GM18508 (cell line): Measurements from ENCODE around the gene SPATA31E1.
"Not testable (repeated sequence)": the region's sequence is repeated elsewhere in the genome, so short reads cannot be mapped to it uniquely, and the experiment has no call there.

Experiments used
- ATAC-seq: cut with Tn5 transposase; IDR thresholded peaks from one replicate; pipeline ENCODE4 v1.9.1; 2021; ENCODE audit warnings: moderate number of reproducible peaks; ENCODE audit not compliant: insufficient read depth, unreplicated experiment

Gene SPATA31E1

DNA sequence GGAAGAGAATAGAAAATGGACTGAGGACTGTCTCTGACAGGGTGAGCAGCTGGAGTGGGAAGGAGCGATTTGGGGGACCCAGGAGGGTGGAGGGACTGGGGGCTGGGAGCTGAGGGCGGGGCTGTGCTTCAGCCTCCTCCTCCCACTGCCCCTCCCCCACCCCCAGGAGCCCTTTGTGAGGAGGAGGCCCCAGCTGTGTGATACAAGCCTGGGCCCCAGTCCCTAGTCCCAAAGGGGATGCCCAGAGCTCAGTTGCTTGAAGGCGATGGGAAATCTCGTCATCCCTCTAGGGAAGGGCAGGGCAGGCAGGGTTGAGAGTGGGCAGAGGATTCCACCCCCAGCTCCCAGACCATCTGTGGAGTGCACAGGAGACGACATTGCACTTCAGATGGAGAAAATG is at the start of gene SPATA31E1:
Gene SPATA31E1 (plus strand): TSS at position 251 of the 400 bp plus-strand sequence. CDS start 15 bp downstream, at position 266.
- ATAC-seq = no peak

DNA sequence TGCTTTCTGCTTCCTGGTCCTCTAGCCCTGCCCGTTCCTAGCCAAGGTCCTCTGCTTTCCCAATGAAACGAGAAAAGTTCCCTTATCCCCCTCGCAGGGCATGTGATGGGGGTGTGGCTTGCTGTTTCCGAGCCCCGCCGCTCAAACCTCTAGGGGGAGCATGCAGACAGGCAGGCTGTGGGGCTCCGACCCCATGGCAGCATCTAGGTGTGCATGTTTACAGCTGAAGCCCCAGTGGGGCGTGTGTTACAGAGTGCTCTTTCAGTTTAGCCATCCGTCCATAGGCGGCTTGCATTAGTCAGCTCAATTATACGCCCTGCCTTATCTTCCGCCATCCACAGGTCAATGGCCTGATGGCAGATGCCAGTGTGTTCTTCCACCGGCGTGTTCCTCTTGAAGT is 48.3 kb upstream of the SPATA31E1 start:
- ATAC-seq = no peak

DNA sequence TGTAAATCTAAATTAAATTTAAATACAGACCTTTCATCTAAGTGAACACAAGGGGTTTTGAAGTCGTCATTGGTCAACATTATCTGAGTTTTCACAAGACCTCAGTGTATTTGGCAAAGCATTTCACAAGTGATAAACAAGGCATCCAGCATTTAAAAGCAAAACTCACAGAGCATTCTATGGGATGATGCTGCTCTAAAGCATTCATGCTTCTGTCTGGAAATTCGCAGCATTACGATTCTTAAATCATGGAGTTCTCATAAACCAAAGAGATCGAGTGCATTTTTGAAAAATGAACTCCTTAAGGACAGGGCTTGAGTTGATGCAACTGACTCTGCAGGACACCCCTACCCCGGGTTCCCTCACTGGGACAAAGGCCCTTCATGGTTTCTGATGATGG is 46.1 kb upstream of the SPATA31E1 start:
- no peak for ATAC-seq

DNA sequence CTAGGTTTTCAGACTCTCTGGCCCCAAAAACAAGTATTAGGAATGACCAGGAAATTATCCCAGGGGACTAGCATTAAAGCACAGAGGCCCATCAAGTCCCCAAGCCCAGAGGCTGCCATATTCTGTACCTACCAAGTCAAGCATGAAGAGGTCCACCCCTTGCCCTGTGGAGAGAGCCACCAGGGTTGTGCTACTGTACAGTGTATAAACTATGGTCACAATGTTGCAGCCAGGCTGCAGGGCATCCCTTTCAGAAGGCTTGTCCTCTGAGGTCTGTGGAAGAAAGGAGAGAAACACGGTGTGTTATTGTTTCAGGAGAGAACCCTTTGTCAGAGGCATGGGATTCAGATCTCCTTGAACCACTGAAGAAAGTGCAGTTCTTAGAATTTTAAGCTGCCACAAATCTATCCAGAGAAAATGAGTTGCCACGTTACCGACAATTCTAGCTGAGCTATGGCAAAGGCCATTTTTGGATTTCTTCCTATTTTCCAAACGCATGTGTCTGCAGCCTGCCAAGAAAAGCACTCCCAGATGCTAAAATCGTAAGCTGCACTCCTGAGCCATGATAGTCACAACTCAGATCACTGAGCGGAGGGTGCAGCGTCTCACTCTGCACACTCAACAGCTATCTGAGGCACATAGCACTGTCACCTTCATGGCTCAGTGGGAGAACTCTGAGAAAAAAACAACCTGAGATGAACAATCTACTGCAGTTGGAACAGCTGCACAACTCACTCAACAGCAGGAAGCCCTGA is 45.5 kb upstream of the SPATA31E1 start:
- ATAC-seq = no peak

DNA sequence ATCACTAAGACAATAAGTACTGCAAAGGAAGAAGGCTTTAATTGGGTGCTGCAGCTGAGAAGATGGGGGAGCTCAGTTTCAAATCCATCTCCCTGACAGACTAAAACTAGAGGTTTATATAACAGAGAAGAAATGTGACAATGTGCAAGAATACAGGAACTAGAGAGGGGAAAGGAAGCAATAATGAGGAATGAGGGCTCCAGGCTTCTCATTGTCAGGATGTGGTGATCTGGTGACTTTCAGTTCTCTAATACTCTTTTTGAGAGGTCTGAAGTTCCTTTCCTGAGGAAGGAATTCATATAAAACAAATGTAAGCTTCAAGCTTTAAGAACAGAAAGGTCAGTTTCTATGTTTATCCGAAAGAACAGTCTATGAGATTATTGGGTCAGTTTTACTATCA is 42.5 kb upstream of the SPATA31E1 start:
- no peak for ATAC-seq

DNA sequence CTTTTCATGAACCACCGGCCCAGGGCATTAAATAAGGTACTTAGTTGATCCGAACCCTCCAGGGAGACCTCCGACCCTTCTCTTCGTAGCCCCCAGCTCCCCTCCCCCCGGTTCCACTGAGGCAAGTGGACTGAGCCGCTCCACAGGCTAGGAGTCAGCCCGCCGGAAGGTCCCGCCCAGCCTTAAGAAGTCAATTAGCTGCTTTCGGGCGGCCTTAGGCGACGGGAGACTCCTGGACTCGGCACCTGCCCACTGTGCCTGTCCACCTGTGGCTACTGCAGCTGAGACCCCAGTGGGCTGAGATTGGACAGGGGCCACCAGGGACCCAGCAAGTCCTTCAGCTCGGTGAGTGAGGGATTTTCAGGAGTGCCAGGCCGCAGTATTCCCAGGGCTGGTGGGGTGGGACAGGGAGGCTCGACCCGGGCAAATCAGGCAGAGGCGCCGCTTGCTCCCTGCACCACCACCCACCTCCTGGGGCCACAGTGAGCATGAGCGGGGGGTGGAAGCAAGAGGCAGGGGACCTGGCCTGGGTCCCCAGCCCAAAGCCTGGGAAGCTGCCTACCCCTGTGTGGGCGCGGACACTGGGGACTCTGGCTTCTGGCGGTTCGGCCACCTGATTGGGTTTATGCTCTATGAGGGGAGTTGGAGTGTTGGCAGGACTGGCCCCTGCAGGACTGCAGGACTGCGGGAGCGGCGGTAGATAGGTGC is 39.6 kb upstream of the SPATA31E1 start:
- no peak for ATAC-seq

DNA sequence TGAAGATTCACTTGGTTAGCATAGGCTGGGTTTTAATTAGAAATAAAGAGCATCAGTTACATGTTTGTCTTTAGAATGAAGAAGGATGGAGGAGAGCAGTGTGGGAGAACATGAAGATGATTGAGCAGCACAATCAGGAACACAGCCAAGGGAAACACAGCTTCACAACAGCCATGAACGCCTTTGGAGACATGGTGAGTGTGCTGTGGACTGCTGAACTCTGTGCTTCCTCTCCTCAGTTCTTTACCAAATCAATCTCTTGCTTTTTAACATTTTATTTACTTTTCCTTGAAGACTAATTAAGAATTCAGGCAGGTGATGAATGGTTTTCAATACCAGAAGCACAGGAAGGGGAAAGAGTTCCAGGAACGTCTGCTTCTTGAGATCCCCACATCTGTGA is 38.2 kb upstream of the SPATA31E1 start:
- ATAC-seq = no peak

DNA sequence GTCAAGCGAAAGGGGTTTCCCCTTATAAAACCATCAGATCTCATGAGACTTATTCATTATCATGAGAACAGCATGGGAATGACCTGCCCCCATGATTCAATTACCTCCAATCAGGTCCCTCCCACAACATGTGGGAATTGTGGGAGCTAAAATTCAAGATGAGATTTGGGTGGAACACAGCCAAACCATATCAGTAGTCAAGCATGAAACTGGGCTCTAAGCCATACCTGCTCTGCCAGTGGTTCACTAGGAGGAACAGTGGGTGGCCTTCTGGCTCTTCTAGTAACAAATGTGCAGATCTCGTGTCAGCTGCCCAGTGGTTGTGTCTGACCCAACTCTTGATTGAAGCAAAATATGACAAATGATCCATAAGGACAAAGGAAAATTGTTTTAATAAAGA is 34.9 kb upstream of the SPATA31E1 start:
- ATAC-seq = not testable (repeated sequence)

DNA sequence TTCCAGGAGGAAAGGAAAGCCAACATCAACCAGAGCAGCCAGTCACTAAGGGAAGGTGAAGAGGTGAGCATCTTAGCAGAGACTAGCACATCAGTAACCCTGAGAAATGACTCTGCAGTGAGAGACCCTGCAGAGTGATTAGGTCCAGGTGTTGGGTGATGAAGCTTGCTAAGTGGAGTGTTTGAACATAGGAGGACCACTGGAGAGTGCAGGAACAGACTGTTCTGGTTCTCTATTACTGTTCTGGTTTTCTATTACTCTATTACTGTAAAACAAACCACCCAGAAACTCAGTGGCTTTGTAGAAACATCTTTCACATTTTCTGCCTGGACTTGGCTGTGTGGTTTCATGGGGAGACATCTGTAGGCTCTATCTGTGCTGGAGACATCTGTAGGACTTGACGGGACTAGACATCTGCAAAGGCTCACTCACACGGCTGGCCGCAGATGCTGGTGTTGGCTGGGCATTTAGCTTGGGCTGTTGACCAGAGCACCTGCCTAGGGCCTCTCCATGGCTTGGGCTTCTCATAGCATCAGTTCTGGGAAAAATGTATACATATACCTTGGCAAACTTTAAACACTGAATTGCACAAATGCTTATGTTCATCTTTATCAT is 33.4 kb upstream of the SPATA31E1 start:
- no peak for ATAC-seq

DNA sequence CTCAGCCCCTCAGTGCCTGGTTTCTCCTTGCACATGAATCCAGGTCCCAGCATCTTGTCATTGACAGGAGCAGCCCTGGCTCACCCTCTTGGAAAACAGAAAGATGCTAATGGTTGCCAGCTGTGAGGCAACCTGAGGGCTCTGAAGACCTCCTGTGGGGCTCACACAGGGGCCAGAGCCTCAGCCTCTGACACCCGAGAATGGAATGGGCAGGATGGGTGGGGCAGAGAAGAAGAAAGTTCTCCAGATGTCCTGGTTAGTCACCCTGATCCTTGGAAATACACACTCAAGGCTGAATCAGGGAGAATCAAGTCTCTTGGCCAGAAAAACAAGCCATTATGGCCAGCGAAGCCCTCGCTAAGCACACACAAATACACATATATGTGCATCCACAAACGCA is 32.3 kb upstream of the SPATA31E1 start:
- no peak for ATAC-seq

DNA sequence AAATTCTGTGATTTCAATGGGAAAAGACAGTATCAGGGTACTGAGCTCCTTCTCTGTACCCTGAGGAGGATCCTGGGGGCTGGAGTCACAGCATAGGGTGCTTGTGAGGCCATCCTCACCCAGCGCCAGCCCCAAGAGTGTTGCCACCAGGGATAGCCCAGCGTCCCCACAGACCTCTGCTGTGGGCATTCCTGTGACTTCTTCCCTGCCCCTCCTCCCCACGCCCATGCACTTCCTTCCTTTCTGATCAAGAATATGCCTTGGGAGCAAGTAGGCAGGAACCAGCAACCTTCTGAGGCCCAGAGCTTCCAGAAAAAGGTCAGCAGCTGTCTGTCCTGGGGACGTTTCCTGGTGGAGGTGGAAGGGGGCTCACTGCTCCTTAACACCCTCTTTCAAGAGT is 31.5 kb upstream of the SPATA31E1 start:
- not testable (repeated sequence) for ATAC-seq

DNA sequence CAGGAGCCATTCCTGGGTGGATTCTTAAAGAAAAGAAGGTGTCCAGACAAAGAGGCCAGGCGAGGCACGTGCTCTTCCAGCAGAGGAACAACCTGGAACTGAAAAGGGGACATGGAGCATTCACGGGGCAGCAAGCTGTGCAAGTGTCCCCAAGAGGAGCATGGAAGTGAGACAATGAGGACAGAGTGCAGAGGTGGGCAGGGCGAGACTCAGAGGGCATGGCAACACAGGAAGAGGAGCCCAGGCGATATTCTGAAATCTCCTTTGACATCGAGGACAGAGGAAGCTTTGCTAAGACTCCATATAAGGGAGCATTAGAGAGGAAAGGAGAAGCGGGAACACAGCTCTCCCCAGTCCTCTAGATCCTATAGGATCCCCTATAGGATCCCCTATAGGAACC is 29.4 kb upstream of the SPATA31E1 start:
- no peak for ATAC-seq

DNA sequence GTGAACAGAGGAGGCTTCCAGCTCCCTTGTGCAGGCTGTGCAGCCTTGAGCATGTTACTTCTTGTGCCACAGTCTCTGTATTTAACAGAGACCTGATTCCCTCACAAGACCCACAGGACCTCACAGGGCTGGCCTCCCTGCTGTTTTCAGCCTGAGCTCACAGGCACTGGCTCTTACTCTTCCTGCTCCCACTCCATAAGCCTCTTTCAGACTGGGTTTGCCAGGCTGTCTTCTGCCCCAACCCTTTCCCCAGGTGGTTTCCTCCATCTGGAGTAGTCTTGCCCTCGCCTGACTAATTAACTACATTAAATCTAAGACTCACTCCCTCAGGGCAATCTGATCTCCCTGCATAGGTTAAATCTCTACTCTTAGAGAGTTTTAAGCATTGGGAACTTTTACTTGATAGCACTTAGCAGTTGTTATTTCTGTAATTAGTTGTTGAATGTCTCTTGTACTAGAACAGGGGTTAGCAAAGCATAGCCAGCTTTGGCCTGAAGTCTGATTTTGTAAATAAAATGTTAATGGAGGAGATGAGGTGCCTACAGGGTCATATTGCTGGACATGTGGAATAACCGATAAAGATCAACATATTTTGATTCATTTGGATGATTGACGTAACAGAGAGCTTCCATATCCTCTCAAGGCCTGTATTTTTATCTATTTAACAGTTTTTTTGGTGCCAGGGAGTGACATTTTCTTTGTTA is 28.6 kb upstream of the SPATA31E1 start:
- no peak for ATAC-seq

DNA sequence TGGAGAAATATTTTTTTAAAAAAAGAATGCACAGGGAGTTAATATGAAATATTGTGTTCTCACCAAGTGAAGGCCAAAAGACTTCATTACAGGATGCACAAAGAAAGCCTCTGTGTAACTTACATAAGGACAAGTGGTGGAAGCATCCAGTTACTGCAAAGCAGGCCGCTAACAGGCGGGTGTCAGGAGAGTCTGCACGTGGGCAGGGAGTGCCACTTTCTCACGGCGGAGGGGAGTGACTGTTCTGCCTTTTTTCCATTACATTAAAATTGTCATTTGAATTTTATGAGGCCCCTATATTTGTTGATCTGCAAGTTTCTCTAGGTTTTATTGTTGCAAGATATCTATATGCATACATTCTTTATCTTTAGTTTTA is 28.1 kb upstream of the SPATA31E1 start:
- no peak for ATAC-seq

DNA sequence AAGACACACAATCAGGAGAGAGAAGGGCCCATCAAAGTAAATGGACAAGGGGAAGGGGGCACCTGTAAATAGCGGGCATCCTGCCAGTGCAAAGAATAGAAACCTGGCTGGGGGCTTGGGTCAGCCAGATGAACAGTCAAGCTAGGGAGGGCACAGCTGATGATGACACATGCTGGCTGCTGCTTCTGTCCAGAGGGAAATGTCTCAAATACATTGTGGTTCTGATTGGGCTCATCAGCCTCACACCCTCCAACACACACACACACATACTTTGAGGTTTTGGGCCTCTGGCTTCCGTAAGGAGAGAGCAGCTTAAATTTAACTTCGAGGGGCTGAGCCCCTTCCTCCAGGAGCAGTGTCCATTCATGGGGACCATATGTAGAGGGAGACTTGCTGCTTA is 27.6 kb upstream of the SPATA31E1 start:
- ATAC-seq = no peak

DNA sequence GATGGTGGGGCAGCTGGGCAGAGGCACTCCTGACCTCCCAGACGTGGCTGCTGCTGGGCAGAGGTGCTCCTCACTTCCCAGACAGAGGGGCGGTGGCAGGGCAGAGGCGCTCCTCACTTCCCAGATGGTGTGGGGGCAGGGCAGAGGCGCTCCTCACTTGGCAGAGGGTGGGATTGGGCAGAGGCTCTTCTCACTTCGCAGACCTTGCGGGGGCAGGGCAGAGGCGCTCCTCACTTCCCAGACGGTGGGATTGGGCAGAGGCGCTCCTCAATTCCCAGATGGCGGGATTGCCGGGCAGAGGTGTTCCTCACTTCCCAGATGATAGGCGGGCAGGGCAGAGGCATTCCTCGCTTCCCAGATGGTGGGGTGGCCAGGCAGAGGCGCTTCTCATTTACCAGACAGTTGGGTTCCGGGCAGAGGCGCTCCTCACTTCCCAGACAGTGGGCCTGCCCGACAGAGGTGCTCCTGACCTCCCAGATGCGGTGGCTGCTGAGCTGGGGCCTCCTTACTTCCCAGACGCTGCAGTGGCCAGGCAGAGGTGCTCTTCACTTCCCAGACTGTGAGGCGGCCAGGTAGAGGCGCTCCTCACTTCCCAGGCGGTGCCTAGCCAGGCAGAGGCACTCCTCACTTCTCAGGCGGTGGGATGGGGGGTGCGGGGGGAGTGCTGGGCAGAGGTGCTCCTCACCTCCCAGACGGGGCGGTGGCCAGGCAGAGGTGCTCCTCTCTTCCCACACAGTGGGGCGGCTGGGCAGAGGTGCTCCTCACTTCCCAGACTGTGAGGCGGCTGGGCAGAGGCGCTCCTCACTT is 25.3 kb upstream of the SPATA31E1 start:
- no peak for ATAC-seq

DNA sequence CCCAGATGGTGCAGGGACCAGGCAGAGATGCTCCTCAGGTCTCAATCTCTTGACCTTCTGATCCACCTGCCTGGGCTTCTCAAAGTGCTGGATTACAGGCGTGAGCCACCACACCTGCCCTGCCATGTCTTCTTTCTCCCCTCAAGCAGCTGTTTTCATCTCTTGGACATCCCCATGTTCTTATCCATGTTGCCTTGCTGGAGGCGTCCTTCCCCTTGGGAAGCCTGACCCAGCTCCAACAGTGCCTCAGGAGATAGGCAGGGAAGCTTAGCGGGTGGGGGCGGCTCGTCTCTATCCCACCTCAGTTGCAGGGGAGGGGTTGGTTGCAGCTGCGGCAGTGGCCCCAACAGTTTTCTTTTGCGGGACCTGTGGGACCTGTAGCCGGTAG is 24.7 kb upstream of the SPATA31E1 start:
- ATAC-seq = no peak

DNA sequence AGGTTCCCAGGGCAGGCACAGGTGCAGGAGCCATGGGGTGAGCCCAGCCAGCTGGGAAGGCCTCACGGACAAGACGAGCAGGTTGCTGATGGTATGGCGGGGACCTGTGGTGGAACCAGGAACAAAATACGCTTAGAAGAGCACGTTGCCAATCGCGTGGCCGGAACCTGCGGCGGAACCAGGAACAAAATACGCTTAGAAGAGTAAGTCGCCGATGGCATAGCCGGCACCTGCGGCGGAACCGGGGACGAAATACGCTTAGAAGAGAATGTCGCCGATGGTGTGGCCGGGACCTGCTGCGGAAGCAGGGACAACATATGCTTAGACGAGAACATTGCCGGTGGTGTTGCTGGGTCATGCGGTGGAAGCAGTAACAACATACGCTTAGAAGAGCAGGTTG is 23.5 kb upstream of the SPATA31E1 start:
- no peak for ATAC-seq

DNA sequence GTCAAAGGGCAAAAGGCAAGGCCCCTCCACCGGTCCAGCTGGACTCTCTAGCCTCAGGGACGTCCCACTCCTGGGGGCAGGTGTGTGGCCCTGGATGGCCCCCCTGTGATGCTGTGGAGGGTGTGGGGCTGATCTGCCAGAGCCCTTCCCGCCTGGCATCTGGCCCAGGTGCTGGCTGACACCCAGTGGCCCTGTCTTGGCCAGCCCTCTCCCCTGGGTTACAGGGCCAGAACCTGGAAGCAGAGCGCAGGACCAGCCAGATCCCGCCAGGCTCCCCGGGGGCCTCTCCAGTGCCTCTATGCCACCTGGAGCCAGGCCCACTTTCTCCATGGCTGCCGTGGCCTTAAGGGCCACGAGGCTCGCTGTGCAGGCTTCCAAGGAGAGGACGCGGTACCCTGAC is 22.9 kb upstream of the SPATA31E1 start:
- ATAC-seq = no peak

DNA sequence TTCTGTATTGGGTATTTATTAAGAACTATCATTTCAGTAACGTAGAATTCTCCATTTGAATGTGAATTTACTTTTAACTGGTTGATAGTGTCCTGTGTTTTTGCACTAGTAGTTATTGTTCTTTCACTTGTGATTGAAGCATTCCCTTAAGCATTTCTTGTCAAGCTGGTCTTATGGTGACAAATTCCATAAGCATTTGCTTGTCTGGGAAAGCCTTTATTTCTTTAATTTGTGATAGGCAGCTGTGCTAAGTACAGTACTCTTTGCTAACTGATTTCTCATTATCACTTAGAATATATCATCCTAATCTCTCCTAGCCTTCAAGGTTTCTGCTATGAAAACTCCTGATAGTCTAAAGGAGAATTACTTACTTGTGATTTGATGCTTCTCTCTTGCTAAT is 21.3 kb upstream of the SPATA31E1 start:
- ATAC-seq = no peak
